Bone marrow (tissue), 2 donors: ENCODE results near the gene MVD.
A peak's percentile ranks its signal among the peaks of the same experiment; 100 is the strongest.

ENCODE experiments used
- DNase-seq, 2 donors: peaks; one replicate each; lab custom pipeline; 2025; lab: John Stamatoyannopoulos, UW

The MVD gene

GRCh38 chr16:88640498-88641247 lies 22.2 kb downstream of the MVD start:
- no peak for DNase-seq

GRCh38 chr16:88640039-88640495 lies 22.8 kb downstream of the MVD start:
- DNase-seq = no peak

- DNase-seq = no peak
Observed at GRCh38 chr16:88639231-88640038, 23.5 kb downstream of the MVD start.

GRCh38 chr16:88638323-88639230 lies 24.3 kb downstream of the MVD start, which contains the start of gene IL17C:
TSS of gene IL17C (plus strand) at chr16:88638572. CDS start at chr16:88638642, 70 bp downstream.
- DNase-seq = no peak

GRCh38 chr16:88636488-88637265 lies 26.2 kb downstream of the MVD start:
- no peak for DNase-seq

GRCh38 chr16:88635671-88636319 lies 27.1 kb downstream of the MVD start:
- DNase-seq = no peak

GRCh38 chr16:88634994-88635670 lies 27.8 kb downstream of the MVD start:
- peak in 1 of 2 donors; percentile 40 for DNase-seq

- DNase-seq = peak in 1 of 2 donors; percentile 85
Observed at GRCh38 chr16:88634141-88634993, 28.5 kb downstream of the MVD start.

GRCh38 chr16:88633684-88634140 lies 29.2 kb downstream of the MVD start:
- DNase-seq = peak in 1 of 2 donors; percentile 48

GRCh38 chr16:88632587-88632930 lies 30.3 kb downstream of the MVD start:
- no peak for DNase-seq

GRCh38 chr16:88631920-88632586 lies 30.8 kb downstream of the MVD start:
- no peak for DNase-seq

GRCh38 chr16:88631384-88631783 lies 31.5 kb downstream of the MVD start:
- no peak for DNase-seq

- DNase-seq = no peak
Observed at GRCh38 chr16:88630941-88631340, 31.9 kb downstream of the MVD start.

GRCh38 chr16:88630433-88630832 lies 32.5 kb downstream of the MVD start:
- no peak for DNase-seq

GRCh38 chr16:88629835-88630234 lies 33.1 kb downstream of the MVD start:
- no peak for DNase-seq

- DNase-seq = no peak
Observed at GRCh38 chr16:88628512-88628974, 34.3 kb downstream of the MVD start.

GRCh38 chr16:88627531-88628411 lies 35.1 kb downstream of the MVD start:
- DNase-seq = no peak
